ENCODE measurements around the gene TSPAN31. TPM values are rescaled to one million over a fixed set of nuclear protein-coding genes. Genes with fewer than 3 reads are reported as not detected.

Gene TSPAN31
- polyA plus RNA-seq, 2 of the 4 experiments (the other 2 are of a cell fraction): 20.6 to 51.9 TPM

DNA sequence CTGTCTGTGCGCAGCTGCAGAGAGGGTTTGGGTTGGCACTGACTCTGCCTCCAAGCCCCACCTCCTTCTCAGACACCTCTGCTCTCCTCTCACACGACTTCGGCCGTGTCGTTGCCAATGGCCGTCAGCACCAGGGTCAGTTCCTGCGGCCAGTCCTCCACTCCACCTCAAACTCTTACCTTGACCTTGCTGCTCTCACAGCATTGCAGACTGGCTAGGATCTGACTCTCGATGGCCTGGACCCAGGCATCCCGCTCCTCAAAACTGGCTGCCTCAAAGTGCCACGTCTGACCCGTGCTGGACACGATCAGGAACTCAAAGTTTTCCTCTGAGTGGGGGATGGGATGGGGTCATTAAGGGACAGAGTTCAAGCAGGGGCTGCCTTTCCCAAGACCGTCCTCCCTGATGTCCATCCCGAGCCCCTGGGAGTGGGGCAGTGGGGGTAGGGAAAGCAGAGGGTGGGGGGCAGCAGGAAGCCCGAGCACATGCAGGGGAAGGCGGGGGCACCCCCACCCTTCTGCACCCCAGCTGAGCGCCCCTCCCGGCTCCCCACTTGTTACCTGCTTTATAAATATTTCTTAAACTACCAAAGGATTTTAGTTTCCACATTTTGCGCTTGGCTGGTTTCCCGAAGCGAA is 17.0 kb upstream of the TSPAN31 start:
- Histone ChIP-seq H3K9me3 (no peaks in the 10 kb centered on the region), H3K27ac (no peak overlapping the region), H3K4me1 (peaks cover 18% of the 10 kb centered on the region), H3K4me3 (no peak overlapping the region), H3K4me2 (no peak overlapping the region)
- 91% methylated on average over 21 of the region's 21 CpGs for WGBS (ENCODE audit: missing lambda C conversion rate)
- DNase-seq (ENCODE audit: low read depth in 1 of 2, low spot score in 1 of 2): no peak
- POLR2A ChIA-PET: no interaction called here
- TF ChIP-seq SREBF2 (IDR thresholded peaks at IDR 0.05) (no peak), PHF8 (IDR thresholded peaks at IDR 0.05; ENCODE audit: borderline replicate concordance, low read depth) (no peak), ZNF302 (CRISPR knock-in tag; IDR thresholded peaks at IDR 0.05) (no peak), TP53 (CRISPR knock-in tag; IDR thresholded peaks at IDR 0.05) (no peak), POLR2AphosphoS2 (conservative IDR thresholded peaks at IDR 0.05; ENCODE audit: low read length) (no peak), NPAS2 (CRISPR knock-in tag; IDR thresholded peaks at IDR 0.05; ENCODE audit: borderline replicate concordance) (no peak), FOSL2 (IDR thresholded peaks at IDR 0.05) (no peak), FOSL2 (CRISPR knock-in tag; IDR thresholded peaks at IDR 0.05) (no peak), RCOR1 (IDR thresholded peaks at IDR 0.05; ENCODE audit: low read depth, low read length) (no peak)
- TF ChIP-seq, protein P1, sequence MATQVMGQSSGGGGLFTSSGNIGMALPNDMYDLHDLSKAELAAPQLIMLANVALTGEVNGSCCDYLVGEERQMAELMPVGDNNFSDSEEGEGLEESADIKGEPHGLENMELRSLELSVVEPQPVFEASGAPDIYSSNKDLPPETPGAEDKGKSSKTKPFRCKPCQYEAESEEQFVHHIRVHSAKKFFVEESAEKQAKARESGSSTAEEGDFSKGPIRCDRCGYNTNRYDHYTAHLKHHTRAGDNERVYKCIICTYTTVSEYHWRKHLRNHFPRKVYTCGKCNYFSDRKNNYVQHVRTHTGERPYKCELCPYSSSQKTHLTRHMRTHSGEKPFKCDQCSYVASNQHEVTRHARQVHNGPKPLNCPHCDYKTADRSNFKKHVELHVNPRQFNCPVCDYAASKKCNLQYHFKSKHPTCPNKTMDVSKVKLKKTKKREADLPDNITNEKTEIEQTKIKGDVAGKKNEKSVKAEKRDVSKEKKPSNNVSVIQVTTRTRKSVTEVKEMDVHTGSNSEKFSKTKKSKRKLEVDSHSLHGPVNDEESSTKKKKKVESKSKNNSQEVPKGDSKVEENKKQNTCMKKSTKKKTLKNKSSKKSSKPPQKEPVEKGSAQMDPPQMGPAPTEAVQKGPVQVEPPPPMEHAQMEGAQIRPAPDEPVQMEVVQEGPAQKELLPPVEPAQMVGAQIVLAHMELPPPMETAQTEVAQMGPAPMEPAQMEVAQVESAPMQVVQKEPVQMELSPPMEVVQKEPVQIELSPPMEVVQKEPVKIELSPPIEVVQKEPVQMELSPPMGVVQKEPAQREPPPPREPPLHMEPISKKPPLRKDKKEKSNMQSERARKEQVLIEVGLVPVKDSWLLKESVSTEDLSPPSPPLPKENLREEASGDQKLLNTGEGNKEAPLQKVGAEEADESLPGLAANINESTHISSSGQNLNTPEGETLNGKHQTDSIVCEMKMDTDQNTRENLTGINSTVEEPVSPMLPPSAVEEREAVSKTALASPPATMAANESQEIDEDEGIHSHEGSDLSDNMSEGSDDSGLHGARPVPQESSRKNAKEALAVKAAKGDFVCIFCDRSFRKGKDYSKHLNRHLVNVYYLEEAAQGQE (IDR thresholded peaks at IDR 0.05): peak; percentile 2; the same call in 1 of the 2 replicates
- ATAC-seq: no peak
- FAIRE-seq: no peak
- CTCF ChIA-PET: interaction anchor here (2.7 to 13.8 kb wide), 5 partner anchors 10 to 145 kb away, joined by 14 to 242 read pairs (median 20); partner anchors contain the start of genes AGAP2 and TSPAN31

DNA sequence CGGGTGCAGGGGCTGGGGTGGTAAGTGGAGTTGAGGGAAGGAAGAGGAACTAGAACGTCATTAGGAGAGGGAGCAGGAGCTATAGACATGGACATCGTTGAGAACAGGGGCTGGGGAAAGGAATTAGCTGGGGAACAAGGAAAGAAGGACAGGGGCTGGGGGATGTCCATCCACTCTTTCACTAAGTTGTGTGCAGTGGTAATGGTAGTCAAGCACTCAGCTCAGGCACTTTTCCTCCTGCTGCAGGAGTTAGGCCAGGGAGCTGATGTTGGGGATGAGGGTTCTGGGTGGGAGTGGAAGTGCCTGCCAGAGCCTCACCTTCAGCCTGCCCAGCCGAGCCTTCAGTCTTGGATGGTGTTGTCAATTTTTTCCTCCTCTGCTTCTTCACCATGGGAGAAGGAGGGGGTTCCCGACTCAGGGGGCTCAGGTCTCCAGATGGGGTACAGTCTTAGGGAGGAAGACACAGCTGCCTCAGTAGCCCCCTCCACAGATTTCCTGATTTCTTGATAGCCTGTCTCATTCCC is 15.5 kb upstream of the TSPAN31 start:
- no peak for ATAC-seq
- 43% methylated on average over 5 of the region's 5 CpGs for WGBS (ENCODE audit: missing lambda C conversion rate)

More for the DNA sequence above, 15.5 kb upstream of the TSPAN31 start:
- H3K4me3 ChIP-seq: no peak overlapping the region
- no peak for TF ChIP-seq RARB (CRISPR knock-in tag; IDR thresholded peaks at IDR 0.05)
- TF ChIP-seq RCOR1 (IDR thresholded peaks at IDR 0.05; ENCODE audit: low read depth, low read length): no peak
- TF ChIP-seq, protein P2, sequence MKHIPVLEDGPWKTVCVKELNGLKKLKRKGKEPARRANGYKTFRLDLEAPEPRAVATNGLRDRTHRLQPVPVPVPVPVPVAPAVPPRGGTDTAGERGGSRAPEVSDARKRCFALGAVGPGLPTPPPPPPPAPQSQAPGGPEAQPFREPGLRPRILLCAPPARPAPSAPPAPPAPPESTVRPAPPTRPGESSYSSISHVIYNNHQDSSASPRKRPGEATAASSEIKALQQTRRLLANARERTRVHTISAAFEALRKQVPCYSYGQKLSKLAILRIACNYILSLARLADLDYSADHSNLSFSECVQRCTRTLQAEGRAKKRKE (CRISPR knock-in tag; IDR thresholded peaks at IDR 0.05; ENCODE audit: low read depth): no peak
- TF ChIP-seq, protein P3, sequence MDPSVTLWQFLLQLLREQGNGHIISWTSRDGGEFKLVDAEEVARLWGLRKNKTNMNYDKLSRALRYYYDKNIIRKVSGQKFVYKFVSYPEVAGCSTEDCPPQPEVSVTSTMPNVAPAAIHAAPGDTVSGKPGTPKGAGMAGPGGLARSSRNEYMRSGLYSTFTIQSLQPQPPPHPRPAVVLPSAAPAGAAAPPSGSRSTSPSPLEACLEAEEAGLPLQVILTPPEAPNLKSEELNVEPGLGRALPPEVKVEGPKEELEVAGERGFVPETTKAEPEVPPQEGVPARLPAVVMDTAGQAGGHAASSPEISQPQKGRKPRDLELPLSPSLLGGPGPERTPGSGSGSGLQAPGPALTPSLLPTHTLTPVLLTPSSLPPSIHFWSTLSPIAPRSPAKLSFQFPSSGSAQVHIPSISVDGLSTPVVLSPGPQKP (IDR thresholded peaks at IDR 0.05; ENCODE audit: low read depth, low read length): no peak
- no peak for TF ChIP-seq HDAC2 (IDR thresholded peaks at IDR 0.05)
- no peak for TF ChIP-seq RNF2 (IDR thresholded peaks at IDR 0.05; ENCODE audit: borderline replicate concordance, low read depth)
- ChIA-PET POLR2A (interaction anchor here (1.0 kb wide), 1 partner anchor 15 kb away, joined by 7 read pairs; the partner anchor contains the start of gene TSPAN31), CTCF (interaction anchor here (0.7 to 13.8 kb wide), 8 partner anchors 8 to 146 kb away, joined by 3 to 242 read pairs (median 4); partner anchors contain the start of genes AGAP2, CYP27B1 and TSPAN31)
- DNase-seq (ENCODE audit: low read depth in 1 of 2, low spot score in 1 of 2) (no peak), FAIRE-seq (no peak)
- no peaks in the 10 kb centered on the region for H3K9me3 ChIP-seq
- H3K4me2 ChIP-seq: no peak overlapping the region
- no peak overlapping the region for H3K27ac ChIP-seq
- H3K4me1 ChIP-seq: peaks cover 13% of the 10 kb centered on the region

Measured in A549 (cell line).